OCI-LY3 (cell line): ENCODE measurements around the gene ARL5B.
"Not testable (repeated sequence)": the region's sequence is repeated elsewhere in the genome, so short reads cannot be mapped to it uniquely, and the experiment has no call there.

Experiments used
- H2AFZ ChIP-seq: fragments of 200-600, 300-600 bp; shearing (Covaris generic); 2 replicates; pipeline ENCODE4 v1.6.0; 2014; ENCODE audit warnings: antibody characterized with exemption, low read depth, low read length
- H3K27ac ChIP-seq: fragments of 200-600, 300-600 bp; sonication (generic); 2 replicates; pipeline ENCODE4 v1.5.1; 2014; ENCODE audit warnings: mild to moderate bottlenecking, low read length, moderate library complexity, mixed read lengths
- H3K27me3 ChIP-seq: fragments of 200-600, 300-600 bp; sonication (generic); 2 replicates; pipeline ENCODE4 v1.6.1; 2014; ENCODE audit warnings: low read depth, low read length, mixed read lengths
- H3K36me3 ChIP-seq: fragments of 200-600, 300-600 bp; sonication (generic); replicated peaks from 2 replicates; pipeline ENCODE3; 2014; ENCODE audit warnings: low read depth, low read length, mixed read lengths
- H3K4me1 ChIP-seq: fragments of 300-600, 200-600 bp; sonication (generic); 2 replicates; pipeline ENCODE4 v1.6.1; 2014; ENCODE audit warnings: low read length, mixed read lengths
- H3K4me2 ChIP-seq: fragments of 200-600, 300-600 bp; sonication (generic); 2 replicates; pipeline ENCODE4 v1.6.1; 2014; ENCODE audit warnings: low read length, mixed read lengths
- H3K4me3 ChIP-seq: fragments of 300-600, 200-600 bp; sonication (generic); 2 replicates; pipeline ENCODE4 v1.5.1; 2014; ENCODE audit warnings: antibody characterized with exemption, mild to moderate bottlenecking, low read length, moderate library complexity
- H3K79me2 ChIP-seq: fragments of 300-600, 200-600 bp; shearing (Covaris generic); 2 replicates; pipeline ENCODE4 v1.6.1; 2014; ENCODE audit warnings: mild to moderate bottlenecking, low read length, mixed read lengths
- H3K9ac ChIP-seq: fragments of 300-600, 200-600 bp; shearing (Covaris generic); 2 replicates; pipeline ENCODE4 v1.6.0; 2014; ENCODE audit warnings: mild to moderate bottlenecking, low read length, moderate library complexity
- H3K9me3 ChIP-seq: fragments of 200-600, 300-600 bp; shearing (Covaris generic); 2 replicates; pipeline ENCODE4 v1.6.1; 2014; ENCODE audit warnings: low read length, mixed read lengths; ENCODE audit not compliant: insufficient read depth
- H4K20me1 ChIP-seq: fragments of 200-600, 300-600 bp; sonication (generic); 2 replicates; pipeline ENCODE4 v1.6.1; 2016; ENCODE audit warnings: low read length, mixed read lengths; ENCODE audit not compliant: insufficient read depth
- CTCF ChIP-seq: fragments of 200-600, 300-600 bp; sonication (generic); IDR thresholded peaks from 2 replicates; pipeline ENCODE4 v1.5.1; 2014; ENCODE audit warnings: antibody characterized with exemption, low read length, low read depth
- EZH2phosphoT487 ChIP-seq: fragments of 200-600 bp; shearing (Covaris generic); IDR thresholded peaks from 2 replicates; pipeline ENCODE4 v1.6.1; 2018; ENCODE audit warnings: antibody characterized with exemption, mixed run types, low read depth

Gene ARL5B

GRCh38 chr10:18616337-18616736 is 42.9 kb upstream of the ARL5B start:
- TF ChIP-seq CTCF (no peak), EZH2phosphoT487 (no peak)
- no peak overlapping the region for H3K4me2 ChIP-seq
- no peak overlapping the region for H2AFZ ChIP-seq
- no peaks in the 10 kb centered on the region for H3K36me3 ChIP-seq
- peaks cover 12% of the 10 kb centered on the region for H3K4me1 ChIP-seq
- no peaks in the 10 kb centered on the region for H3K27me3 ChIP-seq
- H3K79me2 ChIP-seq, result no peaks in the 10 kb centered on the region
- no peak overlapping the region for H3K9ac ChIP-seq
- H3K4me3 ChIP-seq, result no peak overlapping the region
- no peaks in the 10 kb centered on the region for H4K20me1 ChIP-seq
- no peak overlapping the region for H3K27ac ChIP-seq
- no peaks in the 10 kb centered on the region for H3K9me3 ChIP-seq

GRCh38 chr10:18619016-18619415 is 40.2 kb upstream of the ARL5B start:
- no peaks in the 10 kb centered on the region for H4K20me1 ChIP-seq
- H3K4me2 ChIP-seq, result no peak overlapping the region
- no peak for TF ChIP-seq EZH2phosphoT487
- no peak overlapping the region for H3K27ac ChIP-seq
- no peaks in the 10 kb centered on the region for H3K27me3 ChIP-seq
- no peak overlapping the region for H3K4me3 ChIP-seq
- H3K36me3 ChIP-seq, result no peaks in the 10 kb centered on the region
- H3K9ac ChIP-seq, result no peak overlapping the region
- peaks cover 13% of the 10 kb centered on the region for H3K4me1 ChIP-seq
- H2AFZ ChIP-seq, result no peak overlapping the region
- no peaks in the 10 kb centered on the region for H3K9me3 ChIP-seq
- no peaks in the 10 kb centered on the region for H3K79me2 ChIP-seq

- Histone ChIP-seq H3K36me3 (no peaks in the 10 kb centered on the region), H3K9me3 (no peaks in the 10 kb centered on the region), H3K4me1 (peaks cover 13% of the 10 kb centered on the region), H3K4me3 (0 out of 2 replicates have a peak overlapping the region, but pooled peaks have one; percentile 13), H4K20me1 (no peaks in the 10 kb centered on the region), H3K27ac (peak overlapping the region; percentile 73), H3K27me3 (no peaks in the 10 kb centered on the region), H2AFZ (no peak overlapping the region), H3K4me2 (peak overlapping the region; percentile 37), H3K79me2 (no peaks in the 10 kb centered on the region), H3K9ac (no peak overlapping the region)
- TF ChIP-seq CTCF, result no peak
- TF ChIP-seq EZH2phosphoT487, result no peak
Measured at GRCh38 chr10:18620856-18621255, 38.4 kb upstream of the ARL5B start.

GRCh38 chr10:18623671-18624070 is 35.6 kb upstream of the ARL5B start:
- not testable (repeated sequence) for H3K4me3 ChIP-seq, H2AFZ ChIP-seq, H3K27ac ChIP-seq, H3K36me3 ChIP-seq, H3K9me3 ChIP-seq, H4K20me1 ChIP-seq, H3K27me3 ChIP-seq, H3K79me2 ChIP-seq, H3K9ac ChIP-seq, H3K4me2 ChIP-seq
- H3K4me1 ChIP-seq, result peaks cover 13% of the 10 kb centered on the region

- no peak for TF ChIP-seq CTCF
- no peak for TF ChIP-seq EZH2phosphoT487
- no peaks in the 10 kb centered on the region for H3K79me2 ChIP-seq
- H3K27me3 ChIP-seq, result no peaks in the 10 kb centered on the region
- H4K20me1 ChIP-seq, result no peaks in the 10 kb centered on the region
- no peak overlapping the region for H3K4me2 ChIP-seq
- no peaks in the 10 kb centered on the region for H3K9me3 ChIP-seq
- no peaks in the 10 kb centered on the region for H3K36me3 ChIP-seq
- no peak overlapping the region for H3K4me3 ChIP-seq
- no peak overlapping the region for H2AFZ ChIP-seq
- H3K9ac ChIP-seq, result no peak overlapping the region
- no peak overlapping the region for H3K27ac ChIP-seq
- H3K4me1 ChIP-seq, result peaks cover 6% of the 10 kb centered on the region
Measured at GRCh38 chr10:18625886-18626285, 33.3 kb upstream of the ARL5B start.

GRCh38 chr10:18627452-18628018 is 31.7 kb upstream of the ARL5B start:
- H3K4me3 ChIP-seq, result peak overlapping the region; percentile 71
- peak overlapping the region; percentile 35; the same call in 1 of the 2 replicates for H3K9ac ChIP-seq
- peak overlapping the region; percentile 55 for H3K4me2 ChIP-seq
- not testable (repeated sequence) for H2AFZ ChIP-seq, H3K27me3 ChIP-seq, H3K36me3 ChIP-seq, H4K20me1 ChIP-seq, H3K4me1 ChIP-seq, H3K79me2 ChIP-seq, H3K27ac ChIP-seq, H3K9me3 ChIP-seq

- H3K4me3 ChIP-seq, H3K9ac ChIP-seq, H3K79me2 ChIP-seq, H3K4me2 ChIP-seq, H3K36me3 ChIP-seq, H3K9me3 ChIP-seq, H3K27me3 ChIP-seq, H3K4me1 ChIP-seq, H2AFZ ChIP-seq, H4K20me1 ChIP-seq, H3K27ac ChIP-seq: not testable (repeated sequence)
Measured at GRCh38 chr10:18632500-18632899, 26.7 kb upstream of the ARL5B start.
